Mesodermal cell (in vitro differentiated cells): ENCODE results near the gene LARGE1.

Experiments
- H3K27ac ChIP-seq: 2 replicates; pipeline ENCODE4 v1.7.0; 2013; ENCODE audit warnings: mild to moderate bottlenecking, low read depth, low read length, moderate library complexity; ENCODE audit not compliant: severe bottlenecking
- H3K36me3 ChIP-seq: 2 replicates; pipeline ENCODE4 v1.7.1; 2013; ENCODE audit warnings: mild to moderate bottlenecking, low read length, moderate library complexity; ENCODE audit not compliant: control insufficient read depth, insufficient read depth
- H3K4me1 ChIP-seq: one replicate; pipeline ENCODE4 v1.7.1; 2013; ENCODE audit warnings: mild to moderate bottlenecking, low read length; ENCODE audit not compliant: insufficient read depth, control insufficient read depth, poor library complexity, severe bottlenecking
- H3K4me3 ChIP-seq: 2 replicates; pipeline ENCODE4 v1.7.0; 2013; ENCODE audit warnings: low read length, control low read depth, mild to moderate bottlenecking; ENCODE audit not compliant: insufficient read depth, poor library complexity, severe bottlenecking; ENCODE audit errors: extremely low read depth
- H3K9me3 ChIP-seq: 2 replicates; pipeline ENCODE4 v1.7.1; 2013; ENCODE audit warnings: mild to moderate bottlenecking, low read length, moderate library complexity; ENCODE audit not compliant: control insufficient read depth
- WGBS, 2 experiments: methylation state at CpG; one replicate each; pipeline ENCODE4 v1.1.5; 2013; ENCODE audit warnings: missing lambda C conversion rate in 2 of 2; ENCODE audit not compliant: insufficient coverage in 2 of 2; 5-methylcytosine and 5-hydroxymethylcytosine counted together

Gene LARGE1

GRCh38 chr22:33224841-33225240 lies 695.4 kb downstream of the LARGE1 start:
- Histone ChIP-seq H3K9me3 (peaks cover 23% of the 10 kb centered on the region), H3K4me1 (no peaks in the 10 kb centered on the region), H3K4me3 (no peak overlapping the region), H3K36me3 (no peaks in the 10 kb centered on the region), H3K27ac (no peak overlapping the region)
- 72 to 90% methylated on average over 3 to 4 of the region's 4 CpGs for WGBS, 2 experiments
